NCI-H146 (cell line): ENCODE results near the gene ZRANB1.

Experiments
- DNase-seq: peaks from one replicate; lab custom pipeline; 2025; lab: John Stamatoyannopoulos, UW

The ZRANB1 gene

DNA sequence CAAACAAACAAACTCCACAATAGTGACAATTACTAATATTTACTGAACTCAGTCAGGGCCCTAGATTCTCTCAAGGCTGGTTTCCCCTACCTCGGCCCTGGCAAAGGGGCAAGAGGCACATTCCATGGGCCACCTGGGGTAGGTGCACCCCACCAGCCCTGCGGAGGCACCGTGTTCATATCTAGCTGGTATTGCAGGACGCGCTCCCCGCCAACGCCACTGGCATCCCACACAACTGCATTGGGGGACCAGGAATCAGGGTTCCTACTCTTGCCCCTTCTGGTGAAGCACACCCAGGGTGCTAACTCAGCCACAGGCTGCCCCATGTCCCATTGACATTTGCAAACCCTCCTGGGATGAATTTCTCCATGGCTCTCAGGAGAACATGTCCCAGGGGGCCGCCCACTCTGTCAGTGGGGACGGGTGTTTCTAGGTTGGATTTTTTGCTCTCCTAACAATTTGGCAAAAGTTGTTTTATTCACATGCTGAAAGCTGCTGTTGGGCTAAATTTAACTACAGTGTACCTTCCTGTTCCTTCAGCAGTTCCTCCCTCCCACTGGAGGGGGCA lies 76.7 kb downstream of the ZRANB1 start:
- no peak for DNase-seq

DNA sequence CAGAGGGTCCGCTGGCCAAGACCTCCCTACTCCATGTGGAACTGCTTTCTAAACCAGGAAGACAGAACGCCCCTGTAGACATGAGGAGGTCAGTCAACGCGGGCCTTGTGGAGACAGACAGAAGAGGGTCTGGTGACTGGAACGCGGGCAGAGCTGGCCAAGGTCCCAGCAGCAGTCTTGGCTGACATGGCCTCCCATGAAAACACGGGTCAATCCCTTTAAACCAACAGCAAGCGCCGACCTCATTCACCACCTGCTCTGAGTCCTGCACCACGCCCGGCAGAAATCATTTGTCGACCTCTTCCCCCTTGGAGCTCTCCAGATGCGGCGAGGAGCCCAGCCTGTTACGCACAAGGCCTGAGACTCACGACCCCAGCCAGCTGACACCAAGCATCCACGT lies 78.5 kb downstream of the ZRANB1 start:
- no peak for DNase-seq

DNA sequence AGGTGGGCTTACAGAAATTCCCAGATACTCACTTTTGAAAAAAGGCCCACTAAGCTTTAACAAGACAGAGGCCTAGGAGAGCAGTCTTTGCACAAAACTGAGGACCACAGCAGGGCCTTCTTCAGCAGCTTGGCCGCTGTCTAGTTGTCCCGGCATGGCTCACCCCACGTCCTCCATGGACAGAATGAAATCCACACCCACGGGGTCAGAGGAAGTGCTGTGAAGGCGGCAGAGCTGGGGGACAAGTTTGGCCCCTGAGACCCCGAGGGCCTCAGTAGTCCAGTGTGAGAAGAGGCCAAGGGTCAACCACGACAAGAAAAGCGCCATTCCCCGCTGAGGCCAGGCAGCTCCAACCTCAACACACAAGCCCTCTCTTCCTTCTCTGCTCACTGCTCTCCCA lies 78.9 kb downstream of the ZRANB1 start:
- DNase-seq, result no peak

DNA sequence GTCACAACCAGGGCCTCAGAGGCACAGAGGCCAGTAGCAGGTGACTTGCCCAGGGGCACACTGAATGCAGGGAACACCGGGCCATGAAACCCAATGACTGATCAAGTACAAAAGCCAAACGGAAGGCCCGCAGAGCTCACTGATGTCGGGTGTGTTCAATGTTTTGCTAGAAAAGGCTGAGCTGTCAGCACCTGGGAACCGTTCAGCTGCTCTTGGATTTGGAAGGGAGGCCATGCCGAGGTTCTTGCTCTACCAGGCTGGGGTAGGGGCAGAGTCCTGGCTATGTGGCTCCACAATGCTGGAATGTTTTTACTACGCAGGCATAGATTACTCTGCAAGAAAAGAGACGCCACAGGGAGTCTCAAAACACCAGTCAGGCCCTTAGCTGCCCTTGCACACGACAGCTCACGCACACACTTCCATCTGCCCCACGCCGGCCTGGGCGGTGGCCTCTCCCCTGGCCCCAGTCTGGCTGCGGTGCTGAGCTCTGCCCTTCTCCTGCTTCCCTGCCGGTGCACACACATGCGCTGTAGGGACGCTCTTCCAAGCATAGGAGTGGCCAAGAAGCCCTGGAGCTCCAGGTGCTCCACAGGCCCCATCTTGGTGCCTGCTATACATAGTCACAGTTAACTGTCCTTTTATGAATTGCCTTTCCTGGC lies 79.9 kb downstream of the ZRANB1 start:
- no peak for DNase-seq

DNA sequence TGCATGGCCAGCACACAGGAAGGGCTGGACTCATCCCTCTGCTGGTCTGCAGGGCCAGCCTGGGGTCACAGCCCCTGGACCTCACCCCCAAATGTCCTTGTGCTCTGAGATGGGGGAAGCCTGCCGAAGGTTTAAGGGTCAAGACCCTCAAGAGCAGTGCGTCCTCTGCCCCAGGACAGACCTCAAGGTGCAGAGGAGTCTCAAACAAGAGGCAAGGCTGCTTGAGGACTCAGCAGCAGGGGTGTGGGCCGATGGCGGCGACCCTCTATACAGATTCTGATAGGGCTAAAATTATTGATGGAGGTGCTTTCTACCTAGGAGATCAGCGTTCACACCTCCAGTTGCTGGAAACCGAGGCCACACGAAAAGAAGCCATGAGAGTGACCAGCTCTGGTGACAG lies 80.7 kb downstream of the ZRANB1 start:
- no peak for DNase-seq

DNA sequence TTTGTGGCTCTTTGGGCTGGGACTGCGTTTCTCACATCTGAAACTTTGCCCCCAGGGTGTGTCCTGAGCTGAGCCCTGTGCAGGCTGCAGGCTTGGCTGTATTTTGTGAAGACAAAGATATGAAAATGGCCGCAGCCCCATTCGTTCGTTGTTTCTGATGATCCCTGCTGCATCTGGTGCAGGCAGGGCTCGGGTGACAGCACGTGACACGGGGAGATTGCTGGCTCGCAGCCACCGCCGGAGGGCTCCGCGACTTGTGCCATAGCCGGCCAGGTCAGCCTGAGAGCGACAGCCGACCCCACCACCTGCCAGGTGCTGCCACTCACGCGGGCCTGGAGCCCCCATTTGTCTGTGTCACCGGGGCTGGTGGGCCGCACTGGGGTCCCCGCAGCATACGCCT lies 81.3 kb downstream of the ZRANB1 start:
- DNase-seq, result peak; percentile 93

DNA sequence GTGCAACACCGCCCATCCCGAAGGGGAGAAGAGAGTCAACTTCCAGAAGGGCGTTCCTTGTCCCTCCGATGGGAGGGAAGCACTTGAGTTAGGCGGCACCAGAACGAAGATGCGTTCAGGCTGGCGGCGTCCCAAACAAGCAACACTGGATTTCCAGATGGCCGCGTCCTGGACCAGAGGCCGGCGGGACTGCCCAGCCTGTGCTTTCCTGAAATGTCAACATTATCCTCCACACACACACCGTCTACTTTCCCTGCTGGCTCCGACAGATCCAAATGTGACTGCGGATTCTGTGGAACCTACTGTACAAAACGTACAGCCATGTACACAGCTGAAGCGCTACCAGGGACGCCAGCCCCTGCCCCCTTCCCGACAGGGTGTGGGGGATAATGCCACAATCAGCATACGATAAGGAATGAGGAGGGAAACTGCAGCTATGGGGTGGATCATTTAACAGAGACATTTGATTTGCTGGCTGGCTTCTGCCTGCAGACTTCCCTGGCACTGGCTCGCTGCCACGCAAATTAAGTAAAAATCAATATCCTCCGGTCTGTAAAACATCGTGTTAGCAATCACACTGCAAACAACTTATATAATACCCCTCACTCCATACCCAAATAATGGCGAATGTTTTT lies 82.1 kb downstream of the ZRANB1 start:
- DNase-seq, result peak; percentile 92

DNA sequence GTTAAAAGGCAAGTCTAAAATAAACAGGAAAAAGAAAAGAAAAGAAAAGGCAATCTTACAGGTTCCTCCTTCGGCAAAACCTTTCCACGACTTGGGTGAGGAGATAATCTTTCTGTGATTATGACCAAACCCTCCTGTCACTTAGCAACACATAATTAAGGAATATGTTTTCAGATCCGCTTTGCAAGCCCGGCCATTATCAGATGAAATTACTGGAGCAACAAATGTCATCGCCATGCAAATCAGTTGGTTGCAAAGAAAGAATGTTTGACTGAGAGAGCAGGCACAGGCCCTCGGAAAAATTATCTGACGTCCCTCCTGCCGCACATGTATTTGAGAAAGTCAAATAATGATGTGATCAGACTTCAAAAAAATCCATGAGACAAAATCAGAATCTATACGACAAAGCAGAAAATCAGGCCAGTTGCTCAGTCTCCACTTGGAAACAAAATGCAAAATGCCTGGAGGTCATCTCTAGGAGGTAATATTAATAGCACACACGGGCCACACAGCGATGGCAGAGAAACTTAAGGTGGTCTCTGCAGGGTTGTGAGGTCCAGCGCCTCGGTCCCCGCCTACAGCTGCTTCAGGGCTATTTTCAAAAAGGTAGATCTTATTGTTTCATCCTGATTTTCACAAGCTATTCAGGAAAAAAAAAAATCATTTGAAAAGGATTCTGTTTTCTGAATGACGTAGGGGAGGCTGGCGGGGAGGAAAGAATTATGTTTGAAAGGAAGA lies 82.7 kb downstream of the ZRANB1 start:
- DNase-seq, result peak; percentile 92

DNA sequence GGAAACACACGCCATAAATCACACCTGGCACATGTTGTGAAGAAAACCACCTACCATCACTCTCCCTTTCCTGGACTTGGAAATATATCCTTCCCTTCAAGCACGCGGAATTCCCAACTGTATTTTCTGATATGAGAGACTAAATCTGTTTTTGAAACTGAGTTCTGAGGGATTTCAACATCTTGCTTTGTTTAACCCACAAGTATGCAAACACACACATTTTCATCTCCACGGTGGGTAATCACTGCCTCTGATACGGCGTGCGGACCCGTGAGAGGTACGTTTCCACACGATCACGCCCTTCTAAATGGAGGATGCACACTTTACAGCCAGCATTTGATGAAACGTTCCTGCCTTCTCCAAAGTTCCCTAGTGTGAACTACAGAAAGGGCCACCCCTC lies 83.4 kb downstream of the ZRANB1 start:
- no peak for DNase-seq

DNA sequence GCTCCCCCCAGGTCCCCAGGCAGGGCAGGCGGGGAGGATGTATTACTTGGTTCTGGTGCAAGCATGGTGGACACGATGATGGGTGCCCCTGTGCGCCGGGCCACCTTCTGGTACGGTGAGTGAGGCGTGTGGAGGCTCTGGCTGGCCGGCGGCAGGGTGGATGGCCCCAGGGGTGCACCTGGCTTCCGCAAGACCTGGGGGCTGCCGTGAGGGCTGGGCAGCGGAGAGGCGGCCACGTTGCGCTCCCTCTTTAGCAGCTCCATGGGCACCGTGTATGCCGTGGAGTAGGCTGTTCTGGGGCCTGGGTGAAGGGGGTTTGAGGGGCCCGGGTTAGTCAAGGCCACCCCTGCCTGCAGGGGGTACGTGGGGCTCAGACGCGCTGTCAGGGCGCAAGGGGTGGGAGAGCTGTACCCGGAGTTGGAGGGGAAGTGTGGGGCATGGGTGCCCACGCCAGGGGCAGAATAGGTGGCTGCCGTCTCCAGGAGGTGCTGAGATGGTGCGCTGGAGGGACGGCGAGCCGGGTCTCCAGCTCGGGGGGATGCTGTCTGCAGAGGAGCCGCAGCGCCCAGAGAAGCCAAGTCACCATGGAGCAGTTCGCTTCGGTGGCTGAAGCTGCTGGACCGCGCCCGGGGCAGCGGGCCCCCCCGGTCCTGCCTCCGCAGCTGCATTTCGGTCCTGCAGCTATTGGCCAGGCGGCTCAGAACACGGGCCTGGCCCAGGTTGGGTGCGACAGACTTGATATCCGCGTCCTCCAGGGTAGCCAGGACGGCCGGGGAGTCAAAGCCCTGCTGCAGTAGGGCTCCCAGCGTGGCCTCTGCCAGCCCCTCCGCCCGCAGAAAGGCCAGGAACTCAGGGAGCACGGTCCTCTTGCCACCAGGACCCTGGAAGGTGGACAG lies 84.4 kb downstream of the ZRANB1 start:
- no peak for DNase-seq

DNA sequence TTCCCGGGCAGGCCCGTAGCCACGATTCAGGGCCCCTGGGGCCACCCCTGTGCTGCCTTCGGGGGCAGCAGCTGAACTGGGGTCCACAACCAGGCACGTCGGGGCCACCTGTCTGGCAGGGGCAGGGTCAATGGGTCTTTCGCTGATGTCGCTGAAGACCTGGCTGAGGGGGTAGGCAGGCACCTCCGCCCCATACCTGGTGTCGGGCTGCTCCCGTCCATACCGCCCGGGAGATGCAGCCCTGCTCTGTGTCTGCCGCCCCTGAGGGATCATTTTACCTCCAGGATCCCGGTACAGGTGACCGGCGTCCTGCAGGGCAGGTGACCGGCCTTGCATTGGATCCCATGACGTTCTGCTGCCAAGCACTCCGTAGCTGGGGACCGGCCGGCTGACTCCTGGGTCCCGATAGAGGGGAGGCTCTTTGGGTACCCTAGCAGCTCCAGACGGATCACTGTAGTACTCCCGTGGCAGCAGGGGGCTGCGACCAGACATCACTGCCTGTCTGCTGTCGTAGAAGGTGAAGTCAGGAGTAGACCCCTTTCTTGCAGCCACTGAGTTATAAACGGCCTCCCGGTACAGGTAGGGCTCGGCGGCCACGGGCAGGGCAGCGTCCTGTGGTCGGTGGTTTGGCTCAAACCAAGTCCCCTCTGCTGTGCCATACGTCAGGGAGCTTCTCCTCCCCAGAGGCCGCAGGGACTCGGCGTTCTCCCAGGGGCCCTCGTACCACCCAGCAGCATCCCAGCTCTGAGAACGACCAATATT lies 85.2 kb downstream of the ZRANB1 start:
- DNase-seq, result no peak

DNA sequence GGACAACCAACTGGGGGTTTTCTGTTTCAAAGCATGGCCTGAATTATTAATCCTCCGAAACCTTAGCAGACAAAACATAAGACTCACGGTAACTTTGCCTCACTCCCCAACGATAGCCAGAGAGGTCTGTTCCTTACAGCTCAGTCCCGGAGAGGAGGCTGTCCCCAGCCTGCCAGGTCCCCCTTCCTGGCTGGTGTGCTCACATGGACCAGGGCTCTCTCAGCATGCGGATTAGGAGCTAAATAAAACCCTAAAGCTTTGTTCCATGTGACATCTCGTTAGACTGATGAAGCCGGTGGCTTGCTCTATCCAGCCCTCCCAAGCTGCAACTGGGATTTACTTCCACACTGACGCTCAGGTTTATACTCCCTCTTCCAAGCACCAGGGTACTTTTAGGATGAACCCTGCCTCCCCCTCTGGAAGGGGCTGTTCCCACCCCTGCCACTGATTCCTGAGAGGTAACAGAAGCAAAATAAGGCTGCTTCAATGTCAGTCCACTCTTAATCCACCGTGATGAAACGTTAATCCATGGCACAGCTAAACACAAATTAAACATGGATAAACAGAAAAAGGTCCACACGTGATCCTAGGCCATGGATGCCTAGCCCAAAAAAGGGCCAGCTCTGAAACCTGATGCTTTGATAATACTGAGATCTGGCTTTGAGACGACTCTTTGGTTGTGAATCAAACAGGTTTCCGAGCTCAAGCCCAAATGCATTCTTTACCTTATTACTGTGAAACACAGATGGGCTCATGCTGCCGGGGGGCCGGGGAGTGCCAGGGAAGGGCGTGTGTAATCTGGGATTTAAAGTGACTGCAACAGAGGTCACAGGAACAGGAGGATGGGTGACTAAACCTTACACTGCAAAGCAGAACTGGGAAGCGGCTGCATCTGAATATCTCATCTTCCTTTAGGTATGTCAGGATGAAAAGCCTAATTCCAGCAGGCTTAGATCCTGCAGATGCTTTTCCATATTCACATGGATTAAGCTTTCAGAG lies 86.2 kb downstream of the ZRANB1 start:
- no peak for DNase-seq

DNA sequence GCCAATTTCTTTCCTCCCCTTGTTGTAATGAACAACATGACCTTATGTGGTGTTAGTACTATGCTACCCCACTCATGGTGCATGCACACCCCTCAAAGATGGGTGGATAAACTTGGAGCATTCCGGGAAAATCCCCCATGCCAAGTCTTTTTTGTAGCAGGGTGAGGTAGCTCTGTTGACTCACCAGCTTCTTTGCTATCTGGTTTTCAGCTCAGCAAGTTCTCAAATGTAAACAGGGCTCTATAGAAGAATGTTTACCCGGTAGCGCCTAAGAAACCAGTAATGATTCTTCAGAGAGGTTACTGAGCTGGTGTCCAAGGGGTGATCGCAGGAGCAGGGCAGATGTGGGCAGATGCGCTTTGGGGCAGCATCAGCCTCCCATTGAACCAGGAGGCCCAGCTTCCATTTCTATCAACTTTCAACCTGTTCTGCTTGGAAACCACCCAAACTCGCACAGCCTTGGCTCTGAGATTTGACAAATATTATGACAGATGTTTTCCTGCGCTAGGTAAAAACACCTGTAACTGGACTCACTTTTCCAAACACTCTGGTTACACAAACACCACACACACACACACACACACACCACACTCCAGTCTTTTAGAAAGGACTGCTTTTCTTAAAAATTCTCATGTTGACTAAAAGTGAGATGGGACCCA lies 87.8 kb downstream of the ZRANB1 start:
- DNase-seq, result no peak

DNA sequence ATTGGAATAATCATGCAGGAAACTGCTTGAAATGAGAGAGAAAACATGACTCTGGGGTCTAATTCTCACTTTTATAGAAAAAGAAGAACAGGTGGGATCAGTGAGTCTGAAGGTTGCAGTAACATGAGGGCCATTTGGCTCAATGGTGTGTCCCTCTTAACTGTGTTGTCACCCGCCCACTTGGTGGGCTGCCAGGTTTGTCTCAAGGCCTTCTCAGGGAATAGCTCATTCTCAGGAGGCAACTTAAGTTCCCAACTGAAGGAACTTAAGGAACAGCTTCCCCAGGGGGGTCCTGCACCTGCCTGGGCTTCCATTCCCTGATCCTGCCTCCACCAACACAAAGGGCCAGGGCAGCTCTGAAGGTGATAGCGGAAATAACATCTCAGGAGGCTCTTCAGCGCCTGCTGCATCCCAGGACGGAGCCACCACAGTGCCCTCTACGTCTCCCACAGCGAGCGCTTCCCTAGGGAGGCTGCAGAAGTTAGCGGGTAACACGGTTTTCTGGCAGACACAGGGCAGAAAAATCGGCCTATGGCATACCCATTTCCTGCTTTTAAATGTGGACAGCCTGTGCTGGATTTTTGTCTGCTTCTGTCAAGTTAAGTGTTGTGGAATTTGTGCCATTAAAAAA lies 88.8 kb downstream of the ZRANB1 start:
- no peak for DNase-seq

DNA sequence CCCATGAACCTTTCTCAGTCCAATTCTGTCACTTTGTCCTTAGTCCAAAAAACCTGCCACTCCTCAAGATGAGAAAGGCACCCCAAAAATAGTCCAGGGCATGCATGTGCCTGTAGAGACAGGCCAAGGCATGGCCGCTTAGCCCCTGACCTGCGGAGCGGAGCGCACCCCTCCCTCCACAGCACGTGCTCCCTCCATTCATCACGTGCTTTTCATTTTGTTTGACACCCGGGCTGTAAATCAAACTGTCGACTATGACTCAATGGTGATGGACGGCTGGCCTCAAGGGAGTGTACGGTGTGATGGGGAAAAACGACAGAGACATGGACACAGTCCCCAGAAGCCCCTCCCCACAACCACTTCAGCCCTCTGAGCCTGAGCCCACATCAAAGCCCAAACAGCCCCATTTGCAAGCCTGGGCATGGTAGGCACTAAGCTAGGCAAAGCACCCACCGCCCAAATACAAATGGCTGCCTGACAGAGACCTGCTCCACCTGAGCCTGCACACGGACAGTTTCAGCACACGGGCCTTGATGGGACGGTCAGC lies 90.6 kb downstream of the ZRANB1 start:
- DNase-seq, result no peak

DNA sequence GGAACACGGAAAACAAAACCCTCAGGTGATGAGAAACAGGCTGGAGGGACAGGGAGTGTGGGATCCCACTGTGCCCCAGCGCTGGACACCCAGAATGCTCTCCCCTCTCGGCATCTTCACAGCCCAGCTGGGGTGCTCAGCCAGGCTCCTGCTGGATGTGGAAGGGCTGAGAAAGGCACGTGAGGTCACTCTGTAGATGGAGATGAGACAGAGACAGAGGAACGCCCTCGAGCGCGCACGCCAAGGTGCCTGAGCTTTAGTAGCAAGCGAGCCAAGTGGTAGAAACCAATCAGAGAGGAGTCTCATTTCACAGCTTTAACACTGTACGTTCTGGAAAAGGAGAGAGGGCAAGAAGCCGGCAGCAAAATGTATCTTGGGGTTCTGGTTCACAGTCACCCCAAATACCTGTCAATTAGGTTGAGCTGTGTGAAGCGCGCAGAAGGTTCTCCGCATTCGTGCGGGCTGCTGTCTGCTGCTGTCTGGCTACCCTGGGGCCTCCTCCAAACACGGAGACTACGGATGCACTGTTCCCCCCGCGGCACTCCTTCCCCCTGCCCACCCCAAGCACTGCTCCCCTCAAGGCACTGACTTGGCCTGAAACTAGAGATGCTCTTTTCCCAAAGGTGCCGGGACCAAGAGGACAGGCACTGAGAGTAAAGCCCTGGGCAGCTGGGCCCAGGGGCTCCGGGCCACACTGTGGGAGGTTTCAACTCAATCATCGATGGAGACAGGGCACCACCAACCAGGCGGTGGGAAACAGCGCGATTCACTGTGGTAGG lies 91.4 kb downstream of the ZRANB1 start:
- DNase-seq, result no peak

DNA sequence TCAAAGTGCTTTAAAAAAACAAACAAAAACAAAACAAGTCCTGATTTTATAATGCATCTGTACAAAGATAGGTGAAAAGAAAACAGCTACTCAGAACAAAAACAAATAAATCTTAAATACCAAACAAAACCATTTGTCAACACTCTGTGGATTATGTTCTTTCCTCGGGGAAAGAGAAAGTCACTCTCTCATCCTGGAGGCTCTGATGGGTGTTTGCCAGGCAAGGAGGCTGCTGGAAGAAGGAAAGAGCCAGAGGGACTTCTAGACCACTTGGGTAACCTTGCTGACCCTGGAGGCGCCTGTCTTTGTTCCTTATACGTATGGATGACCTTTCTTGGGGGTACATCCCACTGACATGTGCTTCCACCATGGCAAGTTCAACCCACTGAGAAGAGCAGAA lies 92.8 kb downstream of the ZRANB1 start:
- DNase-seq, result no peak

DNA sequence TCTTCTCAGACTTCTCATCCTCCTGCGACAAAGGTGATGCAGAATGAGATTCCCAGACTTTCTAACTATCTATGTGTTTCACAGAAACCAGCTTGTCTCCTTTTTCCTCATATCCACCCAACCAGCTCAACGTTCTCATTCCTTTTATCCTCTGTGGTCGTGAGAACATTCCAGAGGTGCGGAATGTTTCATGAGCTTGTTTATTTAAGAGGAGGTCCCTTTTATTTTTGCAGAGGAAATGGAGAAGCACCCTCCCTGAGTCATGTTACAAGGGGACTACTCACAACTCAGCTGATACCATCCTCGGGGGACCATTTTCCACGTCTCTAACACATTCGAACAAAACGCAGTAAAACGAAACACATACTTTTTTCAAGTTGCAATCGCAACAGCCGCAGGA lies 93.2 kb downstream of the ZRANB1 start:
- DNase-seq, result no peak
